SKM-1 (cell line): ENCODE measurements around the gene FNDC8.
"Not testable (repeated sequence)": the region's sequence is repeated elsewhere in the genome, so short reads cannot be mapped to it uniquely, and the experiment has no call there.

Source experiments
- DNase-seq: peaks from one replicate; lab custom pipeline; 2025; ENCODE audit not compliant: unreplicated experiment; lab: John Stamatoyannopoulos, UW

The FNDC8 gene

DNA sequence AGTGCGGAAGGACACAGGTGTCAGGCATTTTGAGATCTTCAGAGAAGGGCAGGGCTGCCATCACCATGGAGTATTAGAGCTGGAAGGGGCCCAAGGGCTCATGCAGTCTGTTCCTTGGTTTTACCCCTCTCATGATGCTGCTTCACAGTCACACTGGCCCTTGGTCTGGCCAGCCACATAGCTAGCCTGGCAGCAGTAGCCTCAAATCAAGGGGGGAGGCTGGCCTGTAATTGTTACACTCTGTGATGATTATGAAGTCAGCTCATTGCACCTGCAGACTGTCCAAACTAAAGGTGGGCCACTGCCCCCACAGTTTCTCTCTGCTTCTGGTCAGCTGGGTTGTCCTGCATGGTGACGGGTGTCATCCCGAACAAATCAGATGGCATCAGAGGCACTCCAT lies at the start of gene FNDC8:
TSS of gene FNDC8 (plus strand) at position 301 of the 400 bp plus-strand sequence. CDS start at position 380, 79 bp downstream.
- DNase-seq, result no peak

DNA sequence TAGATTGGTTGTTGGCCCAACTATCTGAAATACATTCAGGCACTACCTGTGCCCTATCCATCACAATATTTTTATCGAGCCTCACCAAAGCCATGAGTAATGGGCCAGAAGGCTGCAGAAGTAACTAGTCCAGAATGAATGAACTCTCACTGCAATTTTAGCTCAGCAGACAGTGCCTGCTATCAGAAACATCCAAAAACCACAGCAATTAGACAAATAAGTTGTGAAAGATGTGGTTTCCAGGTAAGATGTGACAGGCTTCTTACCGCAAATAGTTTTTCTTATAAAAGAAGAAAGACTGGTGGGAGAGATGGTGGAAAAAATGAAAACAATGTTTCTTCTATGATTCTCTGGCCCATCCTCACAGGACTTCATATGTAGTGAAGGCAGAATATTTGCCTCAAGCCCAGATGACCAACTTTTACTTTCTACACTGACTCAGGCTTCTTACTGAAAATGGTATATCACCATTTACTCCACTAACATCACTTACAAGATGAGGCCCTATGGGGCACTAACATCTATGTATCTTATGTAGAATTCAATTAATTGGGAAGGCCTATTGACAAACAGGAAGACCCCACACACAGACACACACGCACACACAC lies 48.1 kb upstream of the FNDC8 start:
- no peak for DNase-seq

DNA sequence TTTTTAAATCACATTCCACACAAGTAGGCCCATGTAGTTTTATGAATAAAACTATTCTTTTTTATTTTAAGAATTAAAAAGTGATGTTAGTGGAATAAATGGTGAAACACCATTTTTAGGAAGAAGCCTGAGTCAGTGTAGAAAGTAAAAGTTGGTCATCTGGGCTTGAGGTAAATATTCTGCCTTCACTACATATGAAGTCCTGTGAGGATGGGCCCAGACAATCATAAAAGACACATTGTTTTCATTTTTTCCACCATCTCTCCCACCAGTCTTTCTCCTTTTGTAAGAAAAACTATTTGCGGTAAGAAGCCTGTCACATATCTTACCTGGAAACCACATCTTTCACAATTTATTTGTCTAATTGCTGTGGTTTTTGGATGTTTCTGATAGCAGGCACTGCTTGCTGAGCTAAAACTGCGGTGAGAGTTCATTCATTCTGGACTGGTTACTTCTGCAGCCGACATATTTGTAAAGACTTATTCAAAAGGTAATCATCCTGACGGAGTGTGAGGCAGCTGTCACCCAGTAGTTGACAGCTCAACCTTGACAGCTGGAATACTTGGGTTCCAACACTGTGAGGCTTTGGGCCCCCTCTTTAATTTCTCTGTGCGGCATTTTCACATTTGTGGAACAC lies 47.3 kb upstream of the FNDC8 start:
- no peak for DNase-seq

GRCh38 chr17:35074711-35075707 lies 46.4 kb upstream of the FNDC8 start:
- no peak for DNase-seq

GRCh38 chr17:35076874-35077273 lies 44.5 kb upstream of the FNDC8 start:
- DNase-seq, result no peak

GRCh38 chr17:35079547-35080423 lies 41.6 kb upstream of the FNDC8 start:
- no peak for DNase-seq

- DNase-seq, result no peak
Measured at GRCh38 chr17:35080536-35080935, 40.9 kb upstream of the FNDC8 start.

GRCh38 chr17:35081638-35082037 lies 39.8 kb upstream of the FNDC8 start:
- DNase-seq, result no peak

- DNase-seq, result no peak
Measured at GRCh38 chr17:35082073-35082657, 39.2 kb upstream of the FNDC8 start.

GRCh38 chr17:35083071-35083470 lies 38.3 kb upstream of the FNDC8 start:
- no peak for DNase-seq

GRCh38 chr17:35084987-35085386 lies 36.4 kb upstream of the FNDC8 start:
- DNase-seq, result no peak

DNA sequence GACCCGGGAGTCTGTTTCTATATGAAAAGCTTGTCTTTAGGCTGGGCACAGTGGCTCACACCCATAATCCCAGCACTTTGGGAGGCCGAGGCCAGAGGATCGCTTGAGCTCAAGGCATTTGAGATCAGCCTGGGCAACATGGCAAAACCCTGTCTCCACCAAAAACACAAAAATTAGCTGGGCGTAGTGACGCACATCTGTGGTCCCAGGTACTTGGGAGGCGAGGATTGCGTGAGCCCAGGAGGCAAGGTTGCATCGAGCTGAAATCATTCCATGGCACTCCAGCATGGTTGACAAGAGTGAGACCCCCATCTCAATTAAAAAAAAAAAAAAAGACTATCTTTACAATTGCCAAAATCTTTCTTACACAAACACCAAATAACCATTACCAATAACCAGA lies 35.3 kb upstream of the FNDC8 start:
- DNase-seq, result no peak

- DNase-seq, result no peak
Measured at GRCh38 chr17:35086931-35087573, 34.4 kb upstream of the FNDC8 start.

- DNase-seq, result no peak
Measured at GRCh38 chr17:35087731-35088355, 33.6 kb upstream of the FNDC8 start.

GRCh38 chr17:35088356-35088880 lies 33.0 kb upstream of the FNDC8 start:
- peak; percentile 35 for DNase-seq

DNA sequence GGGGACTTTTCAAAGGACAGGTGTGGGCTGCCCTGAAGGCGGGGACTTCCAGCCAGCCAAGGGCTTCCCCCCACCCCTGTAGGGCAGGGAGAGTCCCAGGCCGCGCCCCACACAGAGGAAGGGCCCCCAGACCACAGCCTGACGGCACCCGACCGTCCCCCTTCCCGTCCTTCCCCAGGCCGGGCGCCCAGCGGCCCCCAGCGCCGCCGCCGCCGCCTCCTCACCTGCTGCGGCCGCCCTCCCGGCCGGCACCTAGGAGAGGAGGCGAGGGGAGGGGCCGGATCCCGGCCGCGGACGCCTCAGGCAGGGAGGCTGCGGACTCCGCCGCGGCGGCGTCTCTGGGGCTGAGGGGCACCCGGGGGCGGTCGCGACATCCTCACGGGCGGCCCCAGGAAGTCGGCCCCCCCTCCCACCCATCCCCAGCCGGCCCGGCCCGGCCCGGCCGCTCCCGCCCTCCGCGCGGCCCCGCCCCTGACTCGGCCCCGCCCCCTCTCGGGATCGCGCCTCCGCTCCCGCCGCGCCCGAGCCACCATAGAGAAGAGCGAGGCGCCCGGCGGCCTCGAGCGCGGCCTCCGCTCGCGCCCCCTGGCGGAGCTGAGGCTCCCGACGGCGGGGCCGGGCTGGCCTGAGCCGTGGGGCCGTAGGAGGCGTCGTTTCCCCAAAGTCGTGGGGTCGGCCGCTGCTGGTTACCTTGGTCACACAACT lies 32.4 kb upstream of the FNDC8 start:
- peak; percentile 41 for DNase-seq

DNA sequence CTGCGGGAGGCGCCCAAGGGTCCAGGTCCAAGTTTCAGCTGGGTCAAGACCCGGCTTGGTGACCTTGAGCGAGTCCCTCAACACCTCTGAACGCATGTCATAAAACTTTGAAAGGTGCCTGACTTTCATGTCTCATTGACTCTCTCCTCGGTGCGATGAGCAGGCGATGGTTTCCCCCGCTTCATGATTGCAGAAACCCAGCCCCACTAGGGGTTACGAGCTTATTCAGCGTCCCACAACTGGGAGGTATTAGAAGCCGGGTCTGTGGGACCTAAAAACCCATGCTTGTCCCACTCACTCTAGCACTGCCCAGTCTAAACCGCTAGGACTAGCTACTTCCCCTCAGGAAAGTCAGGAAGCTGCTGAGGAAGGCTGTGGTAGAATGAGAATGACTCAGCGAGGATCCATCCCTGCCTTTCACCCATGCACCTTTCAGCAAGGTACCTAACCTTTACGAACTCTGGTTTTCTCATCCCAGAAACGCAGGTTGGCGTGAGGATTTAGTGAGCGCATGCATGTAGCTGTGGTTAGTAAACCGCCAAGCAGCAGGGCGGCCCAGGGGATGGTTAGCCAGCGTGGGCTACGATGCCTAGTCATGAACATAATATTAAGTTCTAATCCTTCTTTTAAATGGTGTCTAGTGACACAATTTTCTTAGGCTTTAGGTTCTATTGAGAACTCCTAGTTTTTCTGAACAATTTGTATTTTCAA lies 31.7 kb upstream of the FNDC8 start:
- DNase-seq, result peak; percentile 69

GRCh38 chr17:35090707-35091106 lies 30.7 kb upstream of the FNDC8 start:
- not testable (repeated sequence) for DNase-seq
